Mammary epithelial cell (primary cell): Measurements from ENCODE around the gene POU2F3.

ENCODE experiments used
- CTCF ChIP-seq, 2 donors: IDR thresholded peaks in 1 of 2; conservative IDR thresholded peaks in 1 of 2; 2 replicates each; pipeline ENCODE4 v1.5.1; 2011 to 2012; ENCODE audit warnings: inconsistent platforms in 2 of 2, low read length in 2 of 2, mild to moderate bottlenecking in 2 of 2, control low read depth in 1 of 2, low read depth in 1 of 2; ENCODE audit not compliant: insufficient read depth in 1 of 2; ENCODE audit errors: extremely low read depth in 1 of 2
- EZH2 ChIP-seq: IDR thresholded peaks from 2 replicates; pipeline ENCODE4 v1.6.1; 2012; ENCODE audit warnings: low read length, inconsistent platforms, borderline replicate concordance

GRCh38 chr11:120212259-120212878, 27.6 kb upstream of the POU2F3 start:
- TF ChIP-seq CTCF (conservative IDR thresholded peaks at IDR 0.05 in 1 of 2, IDR thresholded peaks at IDR 0.05 in 1 of 2; ENCODE audit: extremely low read depth in 1 of 2, insufficient read depth in 1 of 2, low read depth in 1 of 2, low read length in 2 of 2) (no peak), EZH2 (no peak)
